ENCODE data around the gene KIF5A.

Gene KIF5A

DNA sequence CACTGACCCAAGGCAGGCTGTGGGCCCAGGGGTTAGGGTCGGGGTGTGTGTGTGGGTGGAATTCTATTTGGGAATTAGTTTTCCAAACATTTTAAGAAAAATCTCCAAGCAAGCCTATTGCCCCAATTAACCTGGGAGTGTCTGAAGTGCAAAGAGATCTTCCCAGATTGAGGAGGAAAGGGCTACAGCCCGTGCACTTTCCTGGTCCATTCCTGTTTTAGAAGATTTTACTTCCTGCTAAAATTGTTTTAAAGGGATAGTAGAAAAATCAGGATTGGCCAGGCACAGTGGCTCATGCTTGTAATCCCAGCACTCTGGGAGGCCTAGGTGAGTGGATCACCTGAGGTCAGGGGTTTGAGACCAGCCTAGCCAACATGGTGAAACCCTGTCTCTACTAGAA is 8.1 kb upstream of the KIF5A start:
- Histone ChIP-seq H3K4me3 (ENCODE audit: low read depth in 1 of 2, low read length in 2 of 2) (no peak overlapping the region), H3K9ac (ENCODE audit: low read length) (no peak overlapping the region), H3K27me3 (ENCODE audit: control insufficient read depth in 1 of 2, insufficient read depth in 2 of 2, low read length in 2 of 2) (no peaks in the 10 kb centered on the region), H3K27ac (ENCODE audit: low read depth, low read length) (no peak overlapping the region), H3K4me1 (ENCODE audit: insufficient read depth, low read length) (peaks cover 18% of the 10 kb centered on the region), H3K9me3 (ENCODE audit: low read length) (no peaks in the 10 kb centered on the region), H3K36me3 (ENCODE audit: insufficient read depth, low read length) (peaks cover 29% of the 10 kb centered on the region)

GRCh38 chr12:57543581-57543980 is 6.3 kb upstream of the KIF5A start:
- Histone ChIP-seq H3K27ac (ENCODE audit: low read depth, low read length) (no peak overlapping the region), H3K4me3 (ENCODE audit: low read depth in 1 of 2, low read length in 2 of 2) (no peak overlapping the region), H3K9me3 (ENCODE audit: low read length) (no peaks in the 10 kb centered on the region), H3K9ac (ENCODE audit: low read length) (no peak overlapping the region), H3K27me3 (ENCODE audit: control insufficient read depth in 1 of 2, insufficient read depth in 2 of 2, low read length in 2 of 2) (peaks cover 0 to under 1% of the 10 kb centered on the region in 2 donors), H3K36me3 (ENCODE audit: insufficient read depth, low read length) (peaks cover 20% of the 10 kb centered on the region), H3K4me1 (ENCODE audit: insufficient read depth, low read length) (peaks cover 25% of the 10 kb centered on the region)

DNA sequence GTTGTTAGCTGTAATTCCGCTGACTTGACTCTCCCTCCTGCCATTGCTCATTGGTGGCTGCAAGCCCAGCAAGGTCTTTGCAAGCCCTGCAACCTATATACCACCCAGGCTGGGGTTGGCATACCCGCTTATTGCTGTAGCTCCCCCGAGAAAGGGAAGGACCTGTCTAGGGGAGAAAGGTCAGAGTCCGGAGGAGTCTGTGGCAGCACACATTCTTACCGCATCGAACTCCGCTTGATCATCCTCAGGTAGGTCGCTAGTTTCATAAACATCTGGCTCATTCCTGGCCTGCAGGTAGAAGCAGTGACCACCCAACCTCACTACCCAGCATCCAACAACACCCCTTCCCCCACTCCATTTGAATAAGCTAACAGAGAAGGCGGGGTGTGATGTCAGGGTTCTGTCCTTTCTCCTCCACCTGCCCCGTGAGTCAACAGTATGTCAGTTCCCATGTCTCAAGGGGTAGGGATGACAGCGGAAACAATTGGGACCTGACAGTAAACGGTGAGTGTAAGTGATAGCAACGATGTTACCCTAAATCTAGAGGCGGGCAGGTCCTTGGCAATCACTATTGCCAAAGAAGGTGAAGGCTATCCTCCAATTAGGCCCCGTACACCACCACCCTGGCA is 3.9 kb upstream of the KIF5A start:
- Histone ChIP-seq H3K27me3 (ENCODE audit: control insufficient read depth in 1 of 2, insufficient read depth in 2 of 2, low read length in 2 of 2) (peaks cover 6 to 20% of the 10 kb centered on the region in 2 donors), H3K4me1 (ENCODE audit: insufficient read depth, low read length) (peaks cover 32% of the 10 kb centered on the region), H3K4me3 (ENCODE audit: low read depth in 1 of 2, low read length in 2 of 2) (peak overlapping the region; percentile 60 to 97), H3K9ac (ENCODE audit: low read length) (peak overlapping the region; percentile 93), H3K27ac (ENCODE audit: low read depth, low read length) (peak overlapping the region; percentile 97), H3K36me3 (ENCODE audit: insufficient read depth, low read length) (peaks cover 10% of the 10 kb centered on the region), H3K9me3 (ENCODE audit: low read length) (no peaks in the 10 kb centered on the region)

DNA sequence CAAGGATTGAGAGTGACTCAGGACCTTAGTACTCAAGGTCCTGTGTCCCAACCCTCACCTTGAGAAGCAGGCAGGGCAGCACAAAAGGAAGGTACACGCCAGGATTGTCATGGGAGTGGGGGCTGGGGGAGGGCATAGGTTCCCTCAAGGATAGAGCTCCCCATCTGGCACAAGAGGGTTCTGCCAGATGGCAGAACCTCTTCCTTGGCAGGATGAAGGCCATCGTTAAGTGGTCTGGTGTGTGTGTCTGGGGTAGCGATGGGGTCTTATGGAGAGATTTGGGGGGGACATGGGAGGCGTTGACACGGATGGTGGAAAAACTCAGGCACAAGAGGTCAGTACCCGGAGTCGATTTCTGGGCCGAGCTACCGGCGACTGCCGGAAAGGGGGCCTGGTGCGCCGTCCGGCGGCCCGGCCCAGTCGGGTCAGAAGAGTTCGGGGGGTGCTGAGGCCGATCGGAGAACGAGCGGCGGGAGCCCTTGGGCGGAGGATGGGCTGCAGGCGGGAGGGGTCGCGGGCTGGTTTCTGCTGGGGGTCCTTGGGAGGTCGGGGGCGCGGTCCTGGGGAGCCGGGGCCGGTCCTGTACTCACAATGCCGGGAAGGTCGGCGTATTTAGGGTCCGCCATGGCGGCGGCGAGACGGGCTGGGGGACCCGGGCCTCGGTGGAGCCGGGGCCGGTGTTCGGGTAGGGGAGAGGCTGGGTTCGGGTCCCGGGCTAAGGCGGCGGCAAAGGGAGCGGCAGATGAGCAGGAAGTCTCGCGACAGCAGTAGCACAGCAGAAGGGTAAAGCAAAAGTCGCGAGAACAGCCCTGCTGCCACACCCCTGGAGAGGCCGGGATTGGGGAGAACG is 3.2 kb upstream of the KIF5A start, which contains the start of gene DCTN2:
Gene DCTN2 (minus strand): TSS at position 755 of the 850 bp plus-strand sequence. CDS start 129 bp downstream, at position 626.
- Histone ChIP-seq H3K27me3 (ENCODE audit: control insufficient read depth in 1 of 2, insufficient read depth in 2 of 2, low read length in 2 of 2) (peaks cover 6 to 20% of the 10 kb centered on the region in 2 donors), H3K4me3 (ENCODE audit: low read depth in 1 of 2, low read length in 2 of 2) (peak within 1 kb of the TSS; percentile 60 to 97), H3K9ac (ENCODE audit: low read length) (peak within 1 kb of the TSS; percentile 93), H3K27ac (ENCODE audit: low read depth, low read length) (peak within 1 kb of the TSS; percentile 97), H3K36me3 (ENCODE audit: insufficient read depth, low read length) (peaks cover 3% of the 10 kb centered on the region), H3K4me1 (ENCODE audit: insufficient read depth, low read length) (peaks cover 32% of the 10 kb centered on the region), H3K9me3 (ENCODE audit: low read length) (no peaks in the 10 kb centered on the region)

DNA sequence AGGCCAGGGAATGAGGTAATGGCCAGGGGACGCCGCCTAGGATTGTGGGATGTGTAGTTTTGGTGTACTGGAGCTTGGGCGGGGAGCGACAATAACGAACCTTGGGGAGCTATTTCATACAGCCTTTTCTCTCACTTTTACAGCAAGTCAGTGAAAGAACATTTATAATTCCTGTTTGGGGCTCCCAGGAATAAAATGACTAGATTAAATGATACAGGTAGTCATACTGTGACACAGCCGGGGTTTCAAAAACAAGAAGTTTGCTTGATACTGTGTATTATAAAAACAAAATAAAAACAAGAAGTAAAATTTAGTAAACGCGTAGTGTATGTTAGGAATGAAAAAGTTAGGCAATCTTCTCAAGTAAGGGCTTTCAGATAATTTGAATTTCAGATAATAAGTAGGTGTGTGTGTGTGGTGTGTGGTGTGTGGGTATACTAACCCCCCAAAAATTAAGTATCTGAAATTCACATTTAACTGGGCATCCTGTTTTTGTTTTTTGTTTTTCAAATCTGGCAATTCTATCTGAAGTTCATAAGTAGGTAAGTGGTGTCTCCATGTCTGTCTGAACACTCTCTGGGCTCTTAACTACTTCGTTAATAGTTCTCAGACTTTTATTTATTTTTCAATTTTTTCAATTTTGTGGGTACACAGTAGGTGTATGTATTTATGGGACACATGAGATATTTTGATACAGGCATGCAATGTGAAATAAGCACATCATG is 2.4 kb upstream of the KIF5A start:
- no peak overlapping the region for H3K27ac ChIP-seq (ENCODE audit: low read depth, low read length)
- peak overlapping the region; percentile 60 to 97 for H3K4me3 ChIP-seq (ENCODE audit: low read depth in 1 of 2, low read length in 2 of 2)
- peak overlapping the region; percentile 93 for H3K9ac ChIP-seq (ENCODE audit: low read length)
- peaks cover 6 to 20% of the 10 kb centered on the region in 2 donors for H3K27me3 ChIP-seq (ENCODE audit: control insufficient read depth in 1 of 2, insufficient read depth in 2 of 2, low read length in 2 of 2)
- H3K4me1 ChIP-seq (ENCODE audit: insufficient read depth, low read length), result peaks cover 32% of the 10 kb centered on the region
- no peaks in the 10 kb centered on the region for H3K36me3 ChIP-seq (ENCODE audit: insufficient read depth, low read length)
- H3K9me3 ChIP-seq (ENCODE audit: low read length), result no peaks in the 10 kb centered on the region

DNA sequence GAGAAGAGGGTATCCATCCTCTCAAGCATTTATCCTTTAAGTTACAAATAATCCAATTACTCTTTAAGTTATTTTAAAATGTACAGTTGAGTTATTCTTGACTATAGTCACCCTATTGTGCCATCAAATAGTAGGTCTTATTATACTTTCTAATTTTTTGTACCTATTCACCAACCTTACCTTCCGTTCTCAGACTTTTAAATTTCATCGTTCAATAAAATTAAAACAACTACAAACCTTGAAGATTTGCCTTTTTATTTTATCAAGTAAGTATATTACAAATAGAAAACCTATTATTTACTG is 1.9 kb upstream of the KIF5A start:
- Histone ChIP-seq H3K4me1 (ENCODE audit: insufficient read depth, low read length) (peaks cover 32% of the 10 kb centered on the region), H3K36me3 (ENCODE audit: insufficient read depth, low read length) (no peaks in the 10 kb centered on the region), H3K4me3 (ENCODE audit: low read depth in 1 of 2, low read length in 2 of 2) (no peak overlapping the region), H3K9ac (ENCODE audit: low read length) (no peak overlapping the region), H3K27ac (ENCODE audit: low read depth, low read length) (no peak overlapping the region), H3K9me3 (ENCODE audit: low read length) (no peaks in the 10 kb centered on the region), H3K27me3 (ENCODE audit: control insufficient read depth in 1 of 2, insufficient read depth in 2 of 2, low read length in 2 of 2) (peaks cover 6 to 20% of the 10 kb centered on the region in 2 donors)

- no peak overlapping the region for H3K4me3 ChIP-seq (ENCODE audit: low read depth in 1 of 2, low read length in 2 of 2)
- H3K9me3 ChIP-seq (ENCODE audit: low read length), result no peaks in the 10 kb centered on the region
- no peaks in the 10 kb centered on the region for H3K36me3 ChIP-seq (ENCODE audit: insufficient read depth, low read length)
- peaks cover 6 to 20% of the 10 kb centered on the region in 2 donors for H3K27me3 ChIP-seq (ENCODE audit: control insufficient read depth in 1 of 2, insufficient read depth in 2 of 2, low read length in 2 of 2)
- H3K4me1 ChIP-seq (ENCODE audit: insufficient read depth, low read length), result peaks cover 32% of the 10 kb centered on the region
- H3K9ac ChIP-seq (ENCODE audit: low read length), result no peak overlapping the region
- H3K27ac ChIP-seq (ENCODE audit: low read depth, low read length), result no peak overlapping the region
Measured at GRCh38 chr12:57548488-57548887, 1.4 kb upstream of the KIF5A start.

GRCh38 chr12:57549203-57549908 is 488 bp upstream of the KIF5A start:
- no peak overlapping the region for H3K27ac ChIP-seq (ENCODE audit: low read depth, low read length)
- H3K4me3 ChIP-seq (ENCODE audit: low read depth in 1 of 2, low read length in 2 of 2), result peak overlapping the region; percentile 47 to 60
- peaks cover 28% of the 10 kb centered on the region for H3K4me1 ChIP-seq (ENCODE audit: insufficient read depth, low read length)
- no peaks in the 10 kb centered on the region for H3K36me3 ChIP-seq (ENCODE audit: insufficient read depth, low read length)
- no peaks in the 10 kb centered on the region for H3K9me3 ChIP-seq (ENCODE audit: low read length)
- no peak overlapping the region for H3K9ac ChIP-seq (ENCODE audit: low read length)
- H3K27me3 ChIP-seq (ENCODE audit: control insufficient read depth in 1 of 2, insufficient read depth in 2 of 2, low read length in 2 of 2), result peaks cover 6 to 20% of the 10 kb centered on the region in 2 donors

- no peak overlapping the region for H3K9ac ChIP-seq (ENCODE audit: low read length)
- peaks cover 6 to 20% of the 10 kb centered on the region in 2 donors for H3K27me3 ChIP-seq (ENCODE audit: control insufficient read depth in 1 of 2, insufficient read depth in 2 of 2, low read length in 2 of 2)
- no peak overlapping the region for H3K27ac ChIP-seq (ENCODE audit: low read depth, low read length)
- H3K4me3 ChIP-seq (ENCODE audit: low read depth in 1 of 2, low read length in 2 of 2), result no peak overlapping the region
- H3K4me1 ChIP-seq (ENCODE audit: insufficient read depth, low read length), result peaks cover 19% of the 10 kb centered on the region
- no peaks in the 10 kb centered on the region for H3K9me3 ChIP-seq (ENCODE audit: low read length)
- no peaks in the 10 kb centered on the region for H3K36me3 ChIP-seq (ENCODE audit: insufficient read depth, low read length)
Measured at GRCh38 chr12:57550641-57551549, 1.1 kb downstream of the KIF5A start.

DNA sequence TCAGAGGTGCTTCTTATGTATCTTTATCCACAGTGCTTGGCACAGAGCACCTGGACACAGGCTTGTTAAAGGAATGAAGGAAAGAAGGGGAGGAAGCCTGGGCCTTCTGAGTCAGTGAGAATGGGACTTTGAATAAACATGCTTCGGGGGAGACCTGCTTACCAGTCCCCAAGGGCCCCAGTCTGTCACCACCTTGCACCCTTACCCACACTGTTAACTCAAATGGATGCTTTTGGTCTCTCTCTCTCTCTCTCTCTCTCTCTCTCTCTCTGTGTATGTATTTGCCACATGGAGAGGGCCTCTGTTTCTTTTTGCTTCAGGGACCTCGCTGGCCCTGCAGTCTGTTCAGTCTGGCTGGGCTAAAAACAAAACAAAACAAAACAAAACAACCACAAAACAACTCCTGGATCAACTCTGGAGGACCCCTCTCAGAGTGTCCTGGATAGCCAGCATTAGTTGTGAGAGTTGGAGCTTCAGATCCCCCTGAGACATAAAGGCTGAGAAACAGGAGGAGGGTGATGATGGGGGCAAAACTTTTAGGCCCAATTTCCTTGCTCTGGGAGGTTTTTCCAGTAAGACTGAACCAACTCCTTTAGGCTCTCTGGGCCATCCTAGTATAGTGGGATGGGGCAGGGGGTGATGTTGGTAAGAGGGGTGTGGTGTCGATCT is 1.9 kb downstream of the KIF5A start:
- no peak overlapping the region for H3K4me3 ChIP-seq (ENCODE audit: low read depth in 1 of 2, low read length in 2 of 2)
- H3K9me3 ChIP-seq (ENCODE audit: low read length), result no peaks in the 10 kb centered on the region
- H3K27me3 ChIP-seq (ENCODE audit: control insufficient read depth in 1 of 2, insufficient read depth in 2 of 2, low read length in 2 of 2), result peaks cover 6 to 20% of the 10 kb centered on the region in 2 donors
- H3K27ac ChIP-seq (ENCODE audit: low read depth, low read length), result no peak overlapping the region
- H3K36me3 ChIP-seq (ENCODE audit: insufficient read depth, low read length), result no peaks in the 10 kb centered on the region
- H3K9ac ChIP-seq (ENCODE audit: low read length), result no peak overlapping the region
- peaks cover 15% of the 10 kb centered on the region for H3K4me1 ChIP-seq (ENCODE audit: insufficient read depth, low read length)
